GM13977 (cell line): ENCODE results near the gene CRADD.

Experiments used
- DNase-seq: peaks from one replicate; pipeline ENCODE4 v3.0.0; 2012; ENCODE audit warnings: low spot score
- in situ Hi-C: fragments of 300-500 bp; cut with MboI; formaldehyde crosslinking; loops from one replicate; pipeline ENCODE4 v1.12.0; 2022; ENCODE audit warnings: low sequenced_read_pairs, low pct_unique_long_range_greater_than_20kb, mixed read lengths, inconsistent platforms; ENCODE audit not compliant: unreplicated experiment
- TF ChIP-seq, protein P1 (sequence below): IDR thresholded peaks from 2 replicates; pipeline ENCODE4 v1.5.1; 2012; ENCODE audit warnings: mild to moderate bottlenecking, control low read depth; ENCODE audit not compliant: insufficient read depth; ENCODE audit errors: extremely low read depth, missing control alignments

The CRADD gene

DNA sequence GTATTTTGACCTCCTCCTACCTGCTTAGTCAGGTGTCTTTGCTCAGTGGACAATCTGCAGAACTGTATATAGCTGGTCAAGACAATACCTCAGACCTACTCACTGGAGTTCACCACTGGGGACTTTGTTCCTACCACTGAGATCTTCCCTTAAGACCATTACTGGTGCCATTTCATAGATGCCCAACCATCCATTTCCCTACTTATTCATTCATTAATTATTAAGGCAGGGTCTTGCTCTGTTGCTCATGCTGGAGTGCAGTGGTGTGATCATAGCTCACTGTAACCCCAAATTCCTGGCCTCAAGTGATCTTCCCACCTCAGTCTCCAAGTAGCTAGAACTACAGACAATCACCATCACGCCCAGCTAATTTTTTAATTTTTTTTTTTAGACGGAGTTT lies 22.8 kb upstream of the CRADD start:
- in situ Hi-C loops, result no loop called here
- no peak for DNase-seq
- TF ChIP-seq, protein P1, sequence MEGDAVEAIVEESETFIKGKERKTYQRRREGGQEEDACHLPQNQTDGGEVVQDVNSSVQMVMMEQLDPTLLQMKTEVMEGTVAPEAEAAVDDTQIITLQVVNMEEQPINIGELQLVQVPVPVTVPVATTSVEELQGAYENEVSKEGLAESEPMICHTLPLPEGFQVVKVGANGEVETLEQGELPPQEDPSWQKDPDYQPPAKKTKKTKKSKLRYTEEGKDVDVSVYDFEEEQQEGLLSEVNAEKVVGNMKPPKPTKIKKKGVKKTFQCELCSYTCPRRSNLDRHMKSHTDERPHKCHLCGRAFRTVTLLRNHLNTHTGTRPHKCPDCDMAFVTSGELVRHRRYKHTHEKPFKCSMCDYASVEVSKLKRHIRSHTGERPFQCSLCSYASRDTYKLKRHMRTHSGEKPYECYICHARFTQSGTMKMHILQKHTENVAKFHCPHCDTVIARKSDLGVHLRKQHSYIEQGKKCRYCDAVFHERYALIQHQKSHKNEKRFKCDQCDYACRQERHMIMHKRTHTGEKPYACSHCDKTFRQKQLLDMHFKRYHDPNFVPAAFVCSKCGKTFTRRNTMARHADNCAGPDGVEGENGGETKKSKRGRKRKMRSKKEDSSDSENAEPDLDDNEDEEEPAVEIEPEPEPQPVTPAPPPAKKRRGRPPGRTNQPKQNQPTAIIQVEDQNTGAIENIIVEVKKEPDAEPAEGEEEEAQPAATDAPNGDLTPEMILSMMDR, result no peak

DNA sequence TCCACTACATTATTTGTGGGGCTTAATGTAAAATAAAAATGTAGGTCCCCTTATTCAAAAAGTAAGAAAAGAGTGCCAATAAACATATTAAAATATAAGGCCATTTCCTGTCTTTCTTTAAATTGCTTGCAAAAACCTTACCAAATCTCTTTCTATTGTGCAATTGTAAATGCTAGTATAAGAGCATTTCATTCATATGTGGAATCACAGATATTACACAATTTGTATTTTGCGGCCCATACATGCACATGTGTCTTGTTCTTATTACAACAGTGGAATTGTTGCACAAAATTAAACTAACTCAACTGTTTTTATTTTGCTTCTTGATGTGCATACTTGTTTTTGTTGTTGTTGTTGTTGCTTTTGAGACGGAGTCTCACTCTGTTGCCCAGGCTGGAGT lies 20.1 kb upstream of the CRADD start:
- DNase-seq, result no peak
- in situ Hi-C loops, result no loop called here
- TF ChIP-seq, protein P1, result no peak

DNA sequence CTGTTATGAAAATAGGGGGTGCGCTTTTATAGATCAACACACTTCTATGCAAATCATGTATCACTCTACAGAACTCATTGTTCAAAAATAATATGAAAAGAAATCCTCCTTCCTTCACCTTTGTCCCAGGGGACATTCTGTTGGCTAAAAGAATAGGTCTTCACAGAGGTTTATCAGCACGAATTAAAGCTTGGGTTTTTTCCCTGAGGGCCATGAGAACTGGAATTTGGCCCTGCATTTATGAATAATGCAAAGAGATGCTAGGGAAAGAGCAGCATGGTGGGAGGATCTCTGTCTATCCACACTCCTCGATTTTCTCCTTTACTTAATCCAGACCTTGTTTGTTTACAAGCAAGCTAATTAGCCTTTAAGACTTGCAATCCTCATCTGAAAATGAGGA lies 16.2 kb upstream of the CRADD start:
- DNase-seq, result no peak
- TF ChIP-seq, protein P1, result no peak
- in situ Hi-C loops, result no loop called here

DNA sequence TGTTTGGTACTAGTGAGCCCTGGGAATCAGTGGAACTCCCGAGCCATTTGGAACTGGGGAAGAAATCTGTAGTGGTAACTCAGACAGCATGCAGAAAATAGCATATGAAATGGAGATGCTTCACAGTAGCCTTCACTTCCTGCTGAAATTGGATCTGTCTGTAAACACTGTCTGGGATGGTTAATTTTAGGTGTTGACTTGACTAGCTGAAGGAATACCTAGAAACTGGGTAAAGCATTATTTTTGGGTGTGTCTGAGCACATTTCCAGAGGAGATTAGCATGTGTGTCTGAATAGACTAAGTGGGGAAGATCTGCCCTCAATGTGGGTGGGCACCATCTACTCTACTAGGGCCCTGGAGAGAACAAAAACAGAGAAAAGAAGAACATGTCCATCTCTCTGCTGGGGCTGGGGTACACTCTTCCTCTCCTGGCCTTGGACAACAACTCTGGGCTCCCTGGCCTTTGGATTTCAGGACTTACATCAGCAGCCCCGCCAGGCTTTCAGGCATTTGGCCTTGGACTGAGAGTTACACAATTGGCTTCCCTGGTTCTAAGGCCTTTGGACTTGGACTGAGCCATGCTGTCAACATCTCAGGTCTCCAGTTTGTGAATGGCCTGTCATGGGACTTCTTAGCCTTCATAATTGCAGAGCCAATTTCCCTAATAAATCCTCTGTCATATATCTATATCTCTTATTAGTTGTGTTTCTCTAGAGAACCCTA lies 14.0 kb upstream of the CRADD start:
- TF ChIP-seq, protein P1, result no peak
- in situ Hi-C loops, result no loop called here
- DNase-seq, result no peak

DNA sequence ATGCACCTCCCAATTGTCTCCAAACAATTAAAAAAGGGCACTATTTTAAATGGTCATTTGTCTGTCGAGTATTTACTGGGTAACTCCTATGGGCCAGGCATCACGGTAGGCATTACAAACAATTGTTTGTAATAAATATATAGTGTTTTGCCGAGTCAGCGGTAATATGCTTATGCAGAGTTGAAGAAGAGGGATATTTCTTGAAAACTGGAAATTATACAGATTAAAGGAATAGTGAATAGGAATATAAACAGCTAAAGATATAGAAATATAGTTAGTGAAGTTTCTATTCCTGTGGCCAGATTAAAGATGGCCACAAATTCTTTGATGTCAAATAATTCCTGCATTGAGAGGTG lies 13.5 kb upstream of the CRADD start:
- in situ Hi-C loops, result no loop called here
- no peak for DNase-seq
- TF ChIP-seq, protein P1, result no peak

DNA sequence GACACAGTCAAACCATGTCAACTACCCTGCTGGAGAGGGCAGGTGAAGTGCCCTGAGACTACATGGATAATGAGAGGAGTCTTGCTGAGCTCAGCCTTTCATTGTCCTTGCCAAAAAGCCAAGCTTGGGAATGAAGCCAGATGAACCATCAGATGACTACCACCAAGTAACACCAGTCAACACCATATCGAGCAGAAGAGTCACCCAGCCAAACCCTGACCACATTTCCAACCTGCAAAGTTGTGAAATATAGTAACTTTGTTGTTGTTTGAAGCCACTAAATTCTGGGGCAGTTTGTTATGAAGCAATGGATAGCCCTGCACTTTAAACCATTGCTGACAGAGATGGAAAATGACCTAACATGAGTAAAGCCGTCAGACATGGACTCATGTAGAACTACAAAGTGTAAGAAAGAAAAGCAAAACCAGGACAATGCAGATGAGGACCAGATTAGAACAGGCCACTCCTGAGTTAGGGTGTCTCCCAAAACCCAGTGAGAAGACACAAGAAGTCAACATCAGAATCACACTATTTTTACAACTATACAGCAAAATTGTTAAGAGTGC lies 12.5 kb upstream of the CRADD start:
- TF ChIP-seq, protein P1, result no peak
- in situ Hi-C loops, result no loop called here
- DNase-seq, result no peak
